Fibroblast of skin of back (primary cell): ENCODE data around the gene FRMD4A.

Experiments
- DNase-seq: peaks from one replicate; pipeline ENCODE4 v3.0.0-alpha.2; 2013

Gene FRMD4A

DNA sequence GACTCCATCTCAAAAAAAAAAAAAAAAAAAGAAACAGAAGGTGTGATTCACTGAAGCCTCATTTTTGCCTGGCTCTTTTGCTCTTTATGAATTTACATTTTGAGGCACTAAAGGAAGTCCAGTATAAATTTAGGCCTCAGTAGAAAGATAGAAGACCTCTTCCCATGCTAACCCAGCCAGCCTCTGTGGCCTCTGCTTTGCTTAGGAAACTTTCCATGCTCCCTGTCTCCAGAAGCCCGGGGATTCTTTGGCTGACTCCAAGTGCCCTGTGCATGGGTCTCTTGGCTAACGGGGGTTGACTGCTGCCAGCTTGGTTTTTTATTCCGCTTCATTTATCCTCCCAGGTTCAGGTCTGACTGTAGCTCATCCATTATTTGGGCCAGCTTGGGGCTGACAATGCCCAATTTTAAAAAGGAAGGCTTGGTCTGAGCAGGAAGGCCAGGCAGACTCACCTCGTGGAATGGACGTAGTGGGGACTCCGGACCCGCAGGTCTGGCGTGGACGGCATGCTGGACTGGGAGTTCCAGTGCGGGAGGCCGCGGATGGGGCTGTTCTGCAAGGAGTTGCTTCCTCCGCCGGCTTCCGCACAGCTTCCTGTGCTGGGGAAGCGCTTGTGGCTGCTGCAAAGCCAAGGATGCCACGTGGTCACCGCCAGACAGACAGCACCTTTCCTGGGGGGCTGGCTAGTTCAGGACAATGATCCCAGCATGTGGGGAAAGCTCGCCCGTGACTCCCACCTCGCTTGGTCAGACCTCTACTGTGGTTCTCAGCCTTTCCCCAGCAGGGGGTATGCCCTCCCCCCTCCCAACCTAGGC is 671.6 kb downstream of the FRMD4A start:
- no peak for DNase-seq

DNA sequence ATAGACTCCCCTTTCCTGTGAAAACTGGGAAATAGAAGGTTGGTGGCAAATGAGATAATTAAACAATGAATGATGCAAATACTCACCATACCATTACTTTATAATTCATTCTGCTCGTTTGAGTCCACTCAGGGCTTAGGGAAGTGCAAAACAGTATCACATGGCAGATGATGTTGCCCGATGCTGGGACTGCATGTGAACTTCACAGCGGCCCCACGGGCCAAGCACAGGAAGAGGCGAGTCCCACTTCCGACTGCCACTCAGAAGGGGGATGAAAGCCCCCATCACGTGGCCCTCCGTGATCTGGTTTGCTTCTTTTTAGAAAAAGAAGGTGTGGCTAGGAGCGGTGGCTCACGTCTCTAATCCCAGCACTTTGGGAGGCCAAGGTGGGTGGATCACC is 672.5 kb downstream of the FRMD4A start:
- no peak for DNase-seq

DNA sequence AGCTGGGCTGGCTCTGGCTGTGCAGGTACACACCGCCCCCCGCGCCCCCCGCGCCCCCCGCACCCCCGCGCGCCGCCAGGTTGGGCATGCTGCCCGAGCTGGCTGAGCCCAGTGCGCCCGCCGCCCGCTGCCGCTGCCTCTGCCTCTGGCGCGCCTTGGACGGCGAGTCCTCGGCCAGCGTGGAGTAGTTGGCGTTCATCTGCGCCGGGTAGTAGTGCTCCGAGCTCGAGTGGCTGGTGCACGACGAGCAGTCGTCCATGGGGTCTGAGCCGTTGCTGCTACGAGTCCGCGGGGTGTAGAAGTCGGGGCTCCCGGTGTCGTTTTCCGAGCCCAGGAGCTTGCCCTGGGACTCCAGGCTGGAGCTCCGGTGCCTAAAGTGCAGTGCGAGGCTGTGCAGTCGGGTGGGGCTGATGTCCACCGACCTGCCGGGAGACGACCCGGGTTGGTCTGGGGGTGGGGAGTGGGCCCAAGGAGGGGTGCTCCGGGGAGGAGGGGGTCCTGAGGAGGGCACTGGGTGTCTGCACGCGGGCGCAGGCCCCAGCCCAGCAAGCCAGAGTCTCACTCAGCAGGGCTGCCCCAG is 673.5 kb downstream of the FRMD4A start:
- no peak for DNase-seq

DNA sequence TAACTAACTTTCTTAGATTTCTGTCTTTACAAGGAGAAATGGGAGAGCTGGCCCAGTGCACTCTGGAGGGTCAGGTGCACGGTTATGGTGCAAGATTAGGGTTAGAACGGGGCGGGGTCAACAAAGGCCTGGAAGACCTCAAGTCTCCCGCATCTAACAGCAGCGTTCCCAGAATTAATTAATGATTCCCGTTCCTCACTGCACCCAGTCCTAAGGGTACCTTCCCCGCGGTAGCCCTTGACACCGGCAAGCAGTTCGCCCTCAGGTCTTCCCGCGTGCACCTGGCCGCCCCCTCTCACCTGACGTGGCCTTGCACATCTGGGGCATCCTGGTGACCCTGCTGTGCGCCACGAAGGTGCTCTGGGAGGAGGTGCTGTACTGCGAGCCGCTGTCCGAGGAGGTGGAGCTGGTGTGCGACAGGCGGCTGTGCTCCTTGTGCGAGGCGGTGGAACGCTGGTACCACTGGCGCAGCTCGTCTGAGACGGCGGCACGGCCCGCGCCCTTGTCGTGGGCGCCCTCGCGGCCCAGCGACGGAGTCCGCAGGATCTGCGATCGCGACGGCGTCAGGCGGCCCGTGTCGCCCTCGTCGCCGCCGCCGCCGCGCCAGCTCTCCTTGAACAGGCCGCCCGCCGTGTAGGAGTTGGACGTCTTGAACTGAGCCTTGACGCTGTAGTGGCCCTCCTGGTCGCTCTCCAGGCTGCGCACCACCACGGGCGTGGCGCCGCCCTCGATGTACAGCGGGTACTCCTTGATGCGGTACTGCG is 674.2 kb downstream of the FRMD4A start:
- DNase-seq, result no peak

DNA sequence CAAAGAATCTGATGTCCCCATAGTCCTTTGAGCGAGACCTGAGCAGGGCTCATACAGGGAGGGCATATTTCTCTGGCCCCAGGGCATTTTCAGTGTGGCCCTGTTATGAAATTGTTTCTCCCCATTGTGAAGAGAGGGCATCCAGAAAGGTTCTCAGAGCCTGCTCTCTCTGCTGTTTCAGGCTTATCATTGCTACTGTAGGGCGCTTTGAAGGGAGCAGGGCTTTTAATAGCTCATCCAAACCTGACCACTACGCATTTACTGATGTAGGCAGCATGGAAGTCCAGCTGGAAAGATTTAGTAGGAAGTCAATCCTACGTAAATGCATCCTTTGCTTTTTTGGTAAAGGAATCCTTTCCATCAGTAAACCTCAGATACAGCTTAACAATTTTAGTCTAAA is 675.9 kb downstream of the FRMD4A start:
- DNase-seq, result no peak

DNA sequence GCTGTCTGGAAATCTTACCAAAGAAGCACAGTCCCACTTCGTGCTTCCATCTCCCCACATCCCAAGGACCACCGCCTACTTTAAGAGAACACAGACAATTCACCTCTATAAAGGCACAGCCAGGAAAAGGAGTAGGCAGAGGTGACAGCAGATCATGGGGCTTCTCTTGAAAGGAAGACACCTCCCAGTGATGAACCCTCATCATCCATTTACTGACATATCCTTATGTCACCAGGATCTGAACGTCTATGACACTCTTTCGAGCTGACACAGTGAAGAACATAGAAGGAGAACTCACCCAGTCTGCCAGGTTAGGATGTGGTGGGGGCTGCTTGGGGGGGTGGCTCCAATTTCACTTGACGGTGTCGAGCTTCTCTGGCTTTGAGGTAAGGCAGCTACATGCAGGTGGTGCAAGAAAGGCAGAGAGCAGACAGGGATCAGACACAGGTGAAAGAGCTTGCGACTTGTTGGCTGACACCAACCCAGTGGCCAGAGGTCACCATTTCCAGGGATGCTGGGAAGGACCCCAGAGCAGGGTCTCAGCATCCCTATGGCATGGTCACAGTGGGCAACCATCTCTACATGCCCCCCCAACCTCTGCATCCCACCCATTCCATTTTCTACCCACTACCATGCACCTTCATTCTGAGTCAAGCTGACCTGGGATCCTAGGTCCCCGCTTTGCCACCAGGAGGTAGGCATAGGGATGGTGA is 676.5 kb downstream of the FRMD4A start:
- DNase-seq, result no peak

DNA sequence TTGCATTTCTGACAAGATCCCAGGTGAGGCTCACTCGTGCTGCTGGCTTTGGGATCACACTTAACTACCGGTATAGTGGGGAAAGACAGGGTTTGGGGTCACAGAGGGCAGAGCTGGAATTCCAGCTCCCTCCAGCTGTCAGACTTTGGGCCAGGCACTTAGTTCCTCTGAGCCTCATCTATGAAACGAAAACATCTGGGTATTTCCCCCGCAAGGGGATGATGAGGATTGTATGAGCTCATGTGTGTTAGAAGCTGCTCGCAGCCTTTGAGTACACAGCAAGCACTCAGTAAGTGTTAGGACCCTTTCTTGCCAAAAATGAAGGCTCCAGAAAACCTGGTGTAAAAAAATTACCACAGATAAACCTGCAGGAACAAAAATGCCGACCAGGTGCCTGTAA is 677.9 kb downstream of the FRMD4A start:
- no peak for DNase-seq

DNA sequence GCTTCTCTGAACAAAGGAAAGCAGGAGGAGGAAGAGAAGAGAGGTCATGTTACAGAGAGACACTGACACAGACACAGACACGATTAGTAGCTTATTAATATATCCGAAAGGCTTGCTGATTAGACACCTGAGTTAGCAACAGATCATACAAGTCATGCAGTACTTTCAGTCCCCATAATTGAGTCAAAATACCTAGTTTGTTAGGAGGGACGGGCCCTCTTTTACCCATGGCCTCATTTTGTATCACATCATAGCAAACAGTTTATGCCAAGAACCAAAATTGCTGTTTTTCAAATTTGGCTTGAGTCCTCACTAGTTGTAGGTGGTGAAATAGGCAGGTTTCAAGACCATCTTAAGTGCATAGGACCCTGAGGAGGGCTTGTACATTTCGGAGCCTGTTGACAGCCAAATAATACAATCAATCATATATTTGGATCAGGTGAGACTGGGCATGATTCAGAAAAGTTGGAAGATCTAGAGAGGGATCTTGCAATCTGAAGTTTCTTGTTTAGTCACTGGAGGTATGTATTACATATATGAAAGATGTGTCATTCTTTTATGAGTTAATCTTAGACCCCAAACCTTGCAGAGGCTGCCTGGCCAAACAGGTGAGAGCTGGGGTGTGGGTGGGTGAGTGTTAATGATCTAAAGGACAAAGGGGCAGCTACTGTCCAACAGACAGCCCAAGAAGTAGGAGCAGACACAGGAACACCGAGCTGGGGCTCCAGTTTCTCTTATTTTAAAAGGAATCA is 678.6 kb downstream of the FRMD4A start:
- no peak for DNase-seq

DNA sequence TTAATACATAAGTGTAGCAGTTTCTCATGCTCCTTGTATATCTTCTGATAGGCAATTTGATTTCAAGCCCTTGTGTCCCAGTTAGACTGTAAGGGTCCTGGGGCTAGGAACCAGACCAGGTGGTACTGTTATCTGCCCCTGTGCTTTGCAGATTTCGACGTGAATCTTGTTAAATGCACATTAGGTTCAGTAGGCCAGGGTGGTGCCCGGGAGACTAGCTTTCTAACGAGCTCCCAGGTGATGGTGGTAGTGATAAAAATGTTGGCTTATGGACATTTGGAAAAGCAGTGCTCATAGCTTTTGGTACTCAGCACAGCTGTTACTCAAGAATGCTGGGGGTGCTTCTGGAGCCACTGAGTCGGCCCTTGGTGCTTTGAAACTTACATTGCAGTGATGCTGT is 679.8 kb downstream of the FRMD4A start:
- DNase-seq, result no peak

DNA sequence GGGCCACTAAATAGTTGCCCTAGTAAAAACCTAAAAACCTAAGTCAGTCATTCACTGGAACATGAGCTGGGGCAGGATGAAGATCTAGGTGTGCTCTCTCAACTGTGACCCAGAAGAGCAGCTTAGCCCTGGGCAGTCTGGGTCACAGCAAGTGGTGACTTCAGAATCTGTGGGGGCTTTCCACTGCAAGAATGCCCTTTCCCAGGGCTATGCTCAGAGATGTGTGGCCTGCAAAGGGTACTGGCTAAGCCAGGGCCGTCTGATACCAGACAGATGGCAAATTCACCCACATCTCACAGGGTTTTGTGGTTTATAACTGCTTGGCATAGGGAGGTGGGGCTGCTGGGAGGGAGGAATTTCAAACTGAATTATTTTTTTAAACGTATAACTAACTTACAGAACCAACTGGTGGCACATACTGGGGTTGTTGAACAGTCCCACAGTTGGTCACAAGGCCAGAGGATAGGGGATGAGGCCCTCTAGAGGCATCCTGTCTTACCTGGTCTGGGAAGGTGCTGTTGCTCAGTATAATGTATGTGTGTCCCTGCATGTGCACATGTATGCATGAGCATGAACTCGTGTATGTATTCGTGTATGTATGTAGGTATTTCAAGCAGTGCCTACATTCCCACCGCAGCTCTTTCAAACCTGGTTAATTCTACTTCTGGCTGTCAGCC is 680.7 kb downstream of the FRMD4A start:
- DNase-seq, result no peak

DNA sequence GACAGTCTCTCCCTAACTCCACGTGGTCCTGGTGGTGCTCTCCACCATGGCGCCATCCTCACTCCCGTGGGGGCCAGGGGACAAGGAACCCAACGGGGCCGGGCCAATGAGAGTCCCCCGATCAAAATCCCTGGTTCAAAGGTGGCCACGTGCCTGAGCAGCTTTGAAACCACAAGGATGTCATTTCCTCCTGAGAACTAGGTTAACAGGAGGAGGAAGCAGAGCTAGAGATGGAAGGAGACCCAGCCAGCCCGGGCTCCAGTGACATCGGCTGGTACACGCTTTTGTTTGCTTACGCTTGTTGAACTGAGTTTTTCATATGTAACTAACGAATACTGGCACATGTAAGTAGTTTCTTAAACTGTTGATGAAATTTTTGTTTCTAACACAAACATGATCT is 682.3 kb downstream of the FRMD4A start:
- DNase-seq, result no peak

DNA sequence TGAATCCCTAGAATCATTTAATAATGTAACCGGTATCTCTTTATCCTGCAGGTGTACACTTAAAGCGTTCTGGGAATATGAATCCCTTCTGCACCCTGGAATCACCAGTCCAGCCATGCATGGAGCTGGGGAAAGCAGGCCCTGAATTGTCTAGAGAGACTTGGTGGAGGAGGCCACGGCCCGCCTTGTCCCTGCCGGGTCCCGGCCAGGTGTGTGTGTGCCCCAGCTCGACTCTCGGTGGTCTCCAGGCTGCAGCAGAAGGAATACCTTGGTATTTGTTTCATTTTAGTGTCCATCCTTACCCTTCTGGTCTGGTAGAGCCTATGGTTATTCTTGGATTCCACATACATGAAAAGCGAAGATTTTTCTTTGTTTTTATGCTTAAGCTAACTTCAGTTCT is 685.9 kb downstream of the FRMD4A start:
- no peak for DNase-seq

DNA sequence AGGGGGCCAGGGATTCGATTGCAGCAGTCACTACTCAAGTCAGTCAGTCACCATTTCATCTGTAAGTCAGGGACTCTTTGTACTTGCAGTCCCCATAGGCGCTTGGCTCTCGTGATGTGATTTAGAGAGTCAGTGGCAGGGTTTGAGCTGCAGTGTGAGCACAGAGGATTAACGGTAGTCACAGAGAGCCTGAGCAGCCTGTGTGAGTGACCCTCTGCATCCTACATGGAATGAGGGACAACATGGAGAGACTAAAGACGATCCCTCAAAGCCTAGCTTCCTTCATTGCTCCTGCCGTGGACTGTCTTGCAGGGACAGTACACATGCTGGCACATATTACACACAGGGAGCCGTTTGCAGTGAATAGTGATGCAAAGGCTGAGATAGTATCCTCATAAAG is 687.7 kb downstream of the FRMD4A start:
- no peak for DNase-seq

DNA sequence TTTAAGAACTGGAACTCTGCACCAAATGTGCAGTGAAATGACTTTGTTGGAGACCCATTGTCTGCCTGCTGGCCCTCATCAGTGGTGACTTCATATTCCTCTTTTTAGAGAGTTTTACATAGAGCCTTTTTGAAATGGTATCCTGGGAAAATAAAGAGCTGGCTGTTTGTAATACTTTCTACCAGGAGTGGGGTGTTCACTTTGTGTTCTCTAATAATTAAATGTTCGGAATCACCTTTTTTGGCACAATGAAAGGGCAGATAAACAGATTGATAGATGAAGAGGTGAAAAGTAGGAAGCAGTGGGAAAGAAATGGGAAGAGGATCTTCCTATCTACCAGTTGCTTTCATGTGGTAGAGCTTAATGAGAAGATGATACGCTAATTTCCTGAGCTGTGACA is 688.4 kb downstream of the FRMD4A start:
- no peak for DNase-seq

DNA sequence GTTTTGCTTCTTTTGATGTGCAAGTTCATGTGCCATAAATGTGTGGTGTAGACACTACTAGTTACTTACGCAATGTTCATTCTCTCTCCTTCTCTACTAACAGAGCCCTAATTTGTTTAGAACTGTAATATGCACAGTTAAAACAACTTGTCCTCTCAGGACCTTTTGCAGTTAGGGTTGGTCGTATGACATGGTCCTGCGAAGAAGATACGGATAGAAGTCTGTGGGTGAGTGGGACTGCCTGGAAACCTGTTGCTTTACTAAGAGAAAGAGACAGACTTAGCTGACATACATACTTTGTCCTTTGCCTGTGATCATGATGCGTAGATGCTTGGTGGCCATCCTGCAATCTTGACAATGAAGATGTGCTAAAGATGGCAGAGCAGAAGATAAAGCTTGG is 692.8 kb downstream of the FRMD4A start:
- DNase-seq, result no peak

DNA sequence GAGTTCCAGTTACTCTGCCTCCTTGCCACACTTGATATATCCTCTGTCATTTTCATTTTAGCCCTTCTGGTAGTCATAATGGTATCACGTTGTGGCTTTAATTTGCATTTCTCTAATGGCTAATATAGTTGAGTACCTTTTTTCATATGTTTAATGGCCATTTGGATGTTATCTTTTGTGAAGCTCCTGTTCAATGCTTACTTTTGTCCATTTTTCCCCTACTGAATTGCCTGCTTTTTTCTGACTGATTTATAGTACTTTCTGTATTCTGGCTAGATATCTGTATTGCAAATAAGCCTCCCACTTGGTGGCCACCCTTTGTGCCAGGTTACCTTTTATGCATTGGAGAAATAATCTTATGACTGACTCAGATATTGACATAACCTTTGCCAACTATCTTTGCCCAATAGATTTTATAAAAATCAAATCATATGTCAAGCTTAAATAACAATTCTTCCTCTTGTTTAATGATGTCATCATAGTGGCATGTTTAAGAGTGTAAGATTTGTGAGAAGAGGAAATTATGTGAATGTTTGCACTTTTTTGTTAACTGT is 693.3 kb downstream of the FRMD4A start:
- DNase-seq, result peak; percentile 33

DNA sequence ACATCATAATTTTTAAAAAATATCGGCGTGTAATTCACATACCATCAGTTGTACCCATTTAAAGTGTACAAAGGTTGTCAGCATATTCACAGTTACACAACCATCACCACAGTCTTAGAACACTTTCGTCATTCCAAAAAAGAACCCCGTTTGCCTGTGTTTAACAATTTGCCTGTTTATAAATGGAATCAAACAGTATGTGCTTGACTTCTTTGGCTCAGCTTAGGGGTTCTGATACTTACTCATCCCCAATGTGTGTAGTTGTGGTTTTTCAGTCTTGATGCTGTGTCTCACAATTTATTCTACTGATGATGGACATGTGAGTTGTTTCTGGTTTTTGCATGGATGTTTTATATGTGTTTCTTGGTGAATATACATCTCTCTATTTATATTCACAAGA is 693.9 kb downstream of the FRMD4A start:
- DNase-seq, result no peak

DNA sequence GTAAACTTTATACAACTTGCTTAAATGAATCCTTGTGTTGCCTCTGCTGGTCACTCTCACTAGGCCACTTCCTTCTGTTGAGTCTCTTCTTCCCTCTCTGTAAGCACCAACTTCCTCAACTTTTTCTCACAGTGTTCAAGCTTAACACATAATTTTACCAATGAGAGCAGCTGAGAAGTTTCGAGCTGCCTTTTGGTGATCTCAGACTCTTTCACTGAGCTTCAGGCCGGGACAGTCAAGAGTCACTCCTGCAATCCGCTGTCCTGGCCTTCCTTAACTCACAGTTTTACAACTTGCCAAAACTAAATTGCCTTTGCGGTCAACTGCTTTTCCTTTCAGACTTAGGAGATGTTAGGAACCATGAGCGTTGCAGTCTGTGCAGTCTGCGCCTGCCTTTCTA is 696.5 kb downstream of the FRMD4A start:
- DNase-seq, result no peak

DNA sequence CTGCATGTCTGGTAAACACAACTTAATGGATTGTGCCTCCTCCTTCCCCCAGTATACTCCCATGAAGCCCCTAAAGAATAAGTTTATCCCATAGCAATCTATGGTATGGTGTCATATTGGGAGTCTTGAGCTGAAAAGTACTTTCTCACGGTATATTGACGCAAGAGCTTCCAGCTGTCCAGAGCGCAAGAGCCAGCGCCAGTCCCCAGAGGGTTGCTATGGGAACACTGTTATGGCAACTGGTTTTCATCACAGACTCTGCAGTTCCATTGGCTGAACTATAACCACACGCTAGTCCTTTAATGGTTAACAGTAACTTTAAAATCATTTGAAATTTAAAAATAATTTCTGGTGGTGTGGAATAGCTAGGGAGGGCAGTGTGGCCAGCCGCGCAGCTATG is 697.0 kb downstream of the FRMD4A start:
- DNase-seq, result peak; percentile 91

DNA sequence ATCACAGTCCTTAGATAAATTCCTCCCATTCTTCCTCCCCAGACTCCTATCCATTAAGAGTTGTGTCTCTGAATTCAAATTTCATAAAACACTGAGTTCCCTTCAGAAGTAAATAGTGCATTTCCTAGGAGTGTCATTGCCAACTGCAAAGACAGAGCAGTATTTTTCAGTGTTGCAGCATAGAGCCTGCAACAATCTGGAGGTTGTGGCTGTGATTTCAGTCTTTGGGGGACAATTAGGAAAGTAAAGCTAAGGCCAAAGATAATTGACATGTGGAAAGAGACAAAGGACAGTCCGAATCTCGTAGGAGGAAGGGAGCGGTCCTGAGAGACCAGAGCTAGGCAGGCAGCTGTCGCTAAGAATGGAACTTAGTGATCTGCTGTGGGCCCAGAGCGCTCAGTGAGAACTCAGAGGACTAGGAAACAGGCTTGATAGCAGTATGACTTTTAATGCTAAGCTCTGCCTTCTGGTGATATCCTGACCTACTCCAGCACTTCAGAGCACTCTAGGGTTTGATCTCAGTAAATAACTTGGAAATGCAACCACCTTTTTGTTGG is 697.8 kb downstream of the FRMD4A start:
- DNase-seq, result no peak

DNA sequence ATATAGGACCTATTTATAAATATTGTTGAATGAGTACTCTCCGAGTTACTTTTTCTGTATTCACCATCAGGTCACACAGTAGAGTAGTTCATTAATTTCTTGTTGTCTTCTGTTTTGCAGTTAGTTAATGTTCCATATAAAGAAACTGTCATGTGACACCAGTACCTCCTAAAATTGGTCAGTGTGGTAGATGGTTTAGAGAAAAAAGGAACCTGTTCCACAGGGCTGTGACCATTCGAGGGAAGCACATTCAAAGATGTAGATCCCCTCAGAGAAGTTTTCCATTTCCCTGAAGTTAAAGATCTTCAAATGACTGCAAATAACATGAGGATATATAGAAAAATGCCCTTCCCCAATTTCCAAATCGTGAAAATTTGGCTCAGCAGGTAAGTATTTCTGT is 698.3 kb downstream of the FRMD4A start:
- DNase-seq, result no peak
